HEK293 (cell line): ENCODE data around the gene ZNF773.
A peak's percentile ranks its signal among the peaks of the same experiment; 100 is the strongest.

Source experiments
- CTCF ChIA-PET: fragments of 350-600 bp; formaldehyde crosslinking; extraction: SDS; loops from one replicate; lab custom pipeline; 2021; ENCODE audit warnings: antibody characterized with exemption; lab: Yijun Ruan, JAX
- POLR2A ChIA-PET: fragments of 300-600 bp; formaldehyde crosslinking; extraction: SDS; loops from one replicate; lab custom pipeline; 2020; ENCODE audit warnings: antibody characterized with exemption, inconsistent platforms; lab: Yijun Ruan, JAX
- H3K27ac ChIP-seq: fragments of 200-500 bp; sonication (Bioruptor generic); 2 replicates; pipeline ENCODE4 v1.5.1; 2014; ENCODE audit warnings: low read depth, low read length, control low read depth, inconsistent platforms; ENCODE audit errors: extremely low read depth
- H3K36me3 ChIP-seq, 2 experiments: fragments of 200-500 bp in 1 of 2; sonication (Bioruptor generic) in 1 of 2; 1 replicate in 1 of 2; 2 replicates in 1 of 2; pipeline ENCODE4 v1.5.1; 2014 to 2017; ENCODE audit warnings: inconsistent platforms in 2 of 2, low read length in 2 of 2; ENCODE audit not compliant: control insufficient read depth in 2 of 2, insufficient read depth in 1 of 2
- H3K4me1 ChIP-seq: fragments of 200-500 bp; sonication (Bioruptor generic); 2 replicates; pipeline ENCODE4 v1.5.1; 2014; ENCODE audit warnings: mild to moderate bottlenecking, low read length, inconsistent platforms; ENCODE audit not compliant: control insufficient read depth, insufficient read depth
- H3K4me3 ChIP-seq: 2 replicates; pipeline ENCODE4 v1.5.1; 2011; ENCODE audit warnings: low read depth, mild to moderate bottlenecking, control low read depth, low read length, moderate library complexity
- H3K9me3 ChIP-seq: fragments of 200-500 bp; sonication (Bioruptor generic); 2 replicates; pipeline ENCODE4 v1.5.1; 2014; ENCODE audit warnings: low read depth, low read length, inconsistent platforms; ENCODE audit not compliant: control insufficient read depth, insufficient read depth
- CTCF ChIP-seq: fragments of 450-650 bp; formaldehyde crosslinking; IDR thresholded peaks from 2 replicates; pipeline ENCODE4 v1.5.1; 2016; ENCODE audit warnings: missing biosample characterization, missing genetic modification characterization
- GLI2 ChIP-seq: fragments of 450-650 bp; formaldehyde crosslinking; IDR thresholded peaks from 2 replicates; pipeline ENCODE4; 2017; ENCODE audit warnings: missing biosample characterization, missing genetic modification characterization, low read depth, borderline replicate concordance
- KLF1 ChIP-seq: fragments of 450-650 bp; formaldehyde crosslinking; IDR thresholded peaks from 2 replicates; pipeline ENCODE4 v1.5.1; 2016; ENCODE audit warnings: missing biosample characterization, missing genetic modification characterization
- MZF1 ChIP-seq: fragments of 450-650 bp; formaldehyde crosslinking; IDR thresholded peaks from 2 replicates; pipeline ENCODE4 v1.5.1; 2017; ENCODE audit warnings: missing biosample characterization, missing genetic modification characterization, borderline replicate concordance
- SCRT1 ChIP-seq: fragments of 450-650 bp; formaldehyde crosslinking; IDR thresholded peaks from 2 replicates; pipeline ENCODE4 v1.5.1; 2016; ENCODE audit warnings: missing biosample characterization, missing genetic modification characterization, borderline replicate concordance
- SETDB1 ChIP-seq: IDR thresholded peaks from one replicate; pipeline ENCODE4 v1.6.1; 2017; ENCODE audit warnings: mild to moderate bottlenecking, low read length, moderate library complexity, mixed read lengths; ENCODE audit not compliant: insufficient read length
- TRIM28 ChIP-seq: IDR thresholded peaks from 2 replicates; pipeline ENCODE4 v1.6.1; 2011; ENCODE audit warnings: low read length, control low read depth, borderline replicate concordance
- ZBTB49 ChIP-seq: fragments of 450-650 bp; formaldehyde crosslinking; IDR thresholded peaks from 2 replicates; pipeline ENCODE4 v1.5.1; 2016; ENCODE audit warnings: missing biosample characterization, missing genetic modification characterization, low read depth
- ZBTB6 ChIP-seq: fragments of 450-650 bp; formaldehyde crosslinking; IDR thresholded peaks from 2 replicates; pipeline ENCODE4 v1.5.1; 2017; ENCODE audit warnings: missing biosample characterization, missing genetic modification characterization
- ZIC2 ChIP-seq: fragments of 450-650 bp; formaldehyde crosslinking; IDR thresholded peaks from 2 replicates; pipeline ENCODE4 v1.5.1; 2016; ENCODE audit warnings: missing biosample characterization, missing genetic modification characterization
- ZNF280D ChIP-seq: fragments of 450-650 bp; formaldehyde crosslinking; IDR thresholded peaks from 2 replicates; pipeline ENCODE4 v1.5.1; 2016; ENCODE audit warnings: missing biosample characterization, missing genetic modification characterization
- ZNF354C ChIP-seq: fragments of 450-650 bp; formaldehyde crosslinking; IDR thresholded peaks from 2 replicates; pipeline ENCODE4 v1.5.1; 2016; ENCODE audit warnings: missing biosample characterization, missing genetic modification characterization, low read depth, borderline replicate concordance
- ZNF510 ChIP-seq: fragments of 450-650 bp; formaldehyde crosslinking; IDR thresholded peaks from 2 replicates; pipeline ENCODE4 v1.5.1; 2018; ENCODE audit warnings: mild to moderate bottlenecking, missing genetic modification characterization, missing biosample characterization; ENCODE audit not compliant: insufficient replicate concordance
- ZNF549 ChIP-seq: fragments of 450-650 bp; IDR thresholded peaks from 2 replicates; pipeline ENCODE4 v1.5.1; 2018; ENCODE audit warnings: missing biosample characterization, missing genetic modification characterization, mild to moderate bottlenecking, inconsistent platforms, moderate library complexity
- ZNF600 ChIP-seq: fragments of 450-650 bp; formaldehyde crosslinking; IDR thresholded peaks from 2 replicates; pipeline ENCODE4 v1.5.1; 2016; ENCODE audit warnings: missing biosample characterization, missing genetic modification characterization
- ZNF621 ChIP-seq: fragments of 450-650 bp; formaldehyde crosslinking; IDR thresholded peaks from 2 replicates; pipeline ENCODE4 v1.5.1; 2017; ENCODE audit warnings: missing biosample characterization, missing genetic modification characterization
- ZNF626 ChIP-seq: fragments of 450-650 bp; sonication (Bioruptor Pico); formaldehyde crosslinking; IDR thresholded peaks from 2 replicates; pipeline ENCODE4 v1.5.1; 2018; ENCODE audit warnings: missing biosample characterization, missing genetic modification characterization, inconsistent platforms
- ZNF639 ChIP-seq: fragments of 450-650 bp; formaldehyde crosslinking; IDR thresholded peaks from 2 replicates; pipeline ENCODE4 v1.5.1; 2016; ENCODE audit warnings: missing biosample characterization, missing genetic modification characterization
- ZNF830 ChIP-seq: fragments of 450-650 bp; IDR thresholded peaks from 2 replicates; pipeline ENCODE4 v1.5.0; 2018; ENCODE audit warnings: missing biosample characterization, missing genetic modification characterization, low read depth, mild to moderate bottlenecking, moderate library complexity
- ZNF837 ChIP-seq: fragments of 450-650 bp; formaldehyde crosslinking; IDR thresholded peaks from 2 replicates; pipeline ENCODE4 v1.5.1; 2016; ENCODE audit warnings: missing biosample characterization, missing genetic modification characterization

The ZNF773 gene

GRCh38 chr19:57466489-57466888 is 33.2 kb upstream of the ZNF773 start:
- no peak for TF ChIP-seq ZBTB49 (tag by site-specific recombination)
- no peak for TF ChIP-seq MZF1 (tag by site-specific recombination)
- Histone ChIP-seq H3K9me3 (peaks cover 19% of the 10 kb centered on the region), H3K27ac (no peak overlapping the region), H3K4me1 (no peaks in the 10 kb centered on the region), H3K36me3 (peaks cover 0 to 21% of the 10 kb centered on the region in 2 experiments; a peak in 2 of 3 replicates), H3K4me3 (no peak overlapping the region)
- POLR2A ChIA-PET, result no interaction called here
- CTCF ChIA-PET, result interaction anchor here (1.3 kb wide), 1 partner anchor 11 kb away, joined by 3 read pairs; the partner anchor contains the start of gene ZNF772

- Histone ChIP-seq H3K27ac (no peak overlapping the region), H3K4me3 (no peak overlapping the region), H3K4me1 (no peaks in the 10 kb centered on the region; the same call in 1 of the 2 replicates), H3K9me3 (peaks cover 14% of the 10 kb centered on the region), H3K36me3 (peaks cover 5 to 59% of the 10 kb centered on the region in 2 experiments; a peak in 2 of 3 replicates)
- ChIA-PET CTCF (no interaction called here), POLR2A (no interaction called here)
- TF ChIP-seq ZNF510 (tag by site-specific recombination) (no peak), ZBTB6 (tag by site-specific recombination) (no peak), TRIM28 (peak; percentile 96; the same call in 1 of the 2 replicates), ZNF354C (no peak), ZNF621 (tag by site-specific recombination) (no peak), ZNF626 (0 out of 2 replicates have a peak, but pooled peaks have one; percentile 28), ZIC2 (no peak), SETDB1 (peak; percentile 99), ZNF830 (tag by site-specific recombination) (no peak), SCRT1 (tag by site-specific recombination) (no peak)
These were observed 26.1 kb upstream of the ZNF773 start for GRCh38 chr19:57473646-57474045.

- POLR2A ChIA-PET, result interaction anchor here (0.5 to 1.8 kb wide), 5 partner anchors 9 to 409 kb away, joined by 3 to 10 read pairs (median 6); partner anchors contain the start of genes ZNF419 and ZNF773
- CTCF ChIA-PET, result interaction anchor here (0.6 to 1.5 kb wide), 15 partner anchors 9 to 1357 kb away, joined by 3 to 10 read pairs (median 3); partner anchors contain the start of genes ZNF419 and ZNF549
- 0 out of 2 replicates have a peak, but pooled peaks have one; percentile 49 for TF ChIP-seq ZNF280D (tag by site-specific recombination)
- TF ChIP-seq CTCF, result peak; percentile 87
- TF ChIP-seq ZNF837 (tag by site-specific recombination), result no peak
- no peak for TF ChIP-seq ZNF549
- no peak for TF ChIP-seq ZNF600 (tag by site-specific recombination)
- TF ChIP-seq GLI2, result no peak
- 0 out of 2 replicates have a peak, but pooled peaks have one; percentile 39 for TF ChIP-seq KLF1 (tag by site-specific recombination)
- TF ChIP-seq ZNF639 (tag by site-specific recombination), result no peak
These were observed 22.3 kb upstream of the ZNF773 start, which contains the start of gene ZNF772 for GRCh38 chr19:57477191-57478008. Gene ZNF772 (minus strand): TSS chr19:57477566. CDS start chr19:57477309, 257 bp downstream.

More at GRCh38 chr19:57477191-57478008, 22.3 kb upstream of the ZNF773 start, which contains the start of gene ZNF772:
- Histone ChIP-seq H3K9me3 (peaks cover 13% of the 10 kb centered on the region), H3K4me3 (peak within 1 kb of the TSS; percentile 63), H3K4me1 (no peaks in the 10 kb centered on the region; the same call in 1 of the 2 replicates), H3K27ac (peak within 1 kb of the TSS; percentile 65), H3K36me3 (peaks cover 5 to 42% of the 10 kb centered on the region in 2 experiments; a peak in 2 of 3 replicates)
